Common myeloid progenitor, CD34-positive (primary cell): ENCODE data around the gene NECTIN1.
A peak's percentile ranks its signal among the peaks of the same experiment; 100 is the strongest.

Experiments
- CTCF ChIA-PET: fragments of 350-600 bp; sonication (Branson Sonifier 250); formaldehyde crosslinking; loops from one replicate; lab custom pipeline; 2021; ENCODE audit warnings: antibody characterized with exemption; lab: Charles Lee
- POLR2A ChIA-PET: fragments of 350-600 bp; sonication (Branson Sonifier 250); formaldehyde crosslinking; loops from one replicate; lab custom pipeline; 2021; ENCODE audit warnings: antibody characterized with exemption; lab: Charles Lee
- DNase-seq, 3 donors: peaks; one replicate each; pipeline versions ENCODE4 v3.0.0 to v3.0.0-alpha.2; 2013
- H3K27ac ChIP-seq, 2 experiments: 1 replicate in 1 of 2; 2 replicates in 1 of 2; pipeline ENCODE4 v1.7.0; 2013; ENCODE audit warnings: inconsistent platforms in 2 of 2, low read length in 2 of 2, mild to moderate bottlenecking in 2 of 2, low read depth in 1 of 2, moderate library complexity in 1 of 2; ENCODE audit not compliant: severe bottlenecking in 2 of 2, insufficient read depth in 1 of 2, poor library complexity in 1 of 2
- H3K27me3 ChIP-seq, 5 experiments: replicated peaks in 2 of 5; 1 replicate in 3 of 5; 2 replicates in 2 of 5; pipeline versions ENCODE4 v1.6.1 to v1.7.0; 2013; ENCODE audit warnings: low read length in 4 of 5, mild to moderate bottlenecking in 2 of 5, moderate library complexity in 2 of 5, inconsistent platforms in 1 of 5; ENCODE audit not compliant: insufficient read depth in 5 of 5, control insufficient read depth in 4 of 5
- H3K36me3 ChIP-seq, 4 experiments: 1 replicate in 2 of 4; 2 replicates in 2 of 4; pipeline versions ENCODE4 v1.6.1 to v1.7.0; 2013; ENCODE audit warnings: low read length in 3 of 4, control low read depth in 1 of 4, mild to moderate bottlenecking in 1 of 4; ENCODE audit not compliant: control insufficient read depth in 4 of 4, insufficient read depth in 4 of 4
- H3K4me1 ChIP-seq, 4 experiments: 1 replicate in 3 of 4; 2 replicates in 1 of 4; pipeline versions ENCODE4 v1.6.1 to v1.7.1; 2013; ENCODE audit warnings: low read length in 3 of 4, mild to moderate bottlenecking in 3 of 4, control low read depth in 1 of 4, inconsistent platforms in 1 of 4, moderate library complexity in 1 of 4; ENCODE audit not compliant: control insufficient read depth in 4 of 4, insufficient read depth in 4 of 4; ENCODE audit errors: control extremely low read depth in 1 of 4
- H3K4me3 ChIP-seq, 7 experiments: 1 replicate in 4 of 7; 2 replicates in 3 of 7; pipeline versions ENCODE4 v1.5.1 to v1.7.0; 2013; ENCODE audit warnings: mild to moderate bottlenecking in 7 of 7, low read length in 6 of 7, moderate library complexity in 6 of 7, inconsistent platforms in 2 of 7, low read depth in 2 of 7, control low read depth in 1 of 7; ENCODE audit not compliant: insufficient read depth in 4 of 7, control insufficient read depth in 1 of 7; ENCODE audit errors: extremely low read depth in 1 of 7
- H3K9me3 ChIP-seq, 5 experiments: 1 replicate in 4 of 5; 2 replicates in 1 of 5; pipeline versions ENCODE4 v1.6.1 to v1.7.1; 2013; ENCODE audit warnings: low read length in 4 of 5, mild to moderate bottlenecking in 2 of 5, inconsistent platforms in 1 of 5, low read depth in 1 of 5, moderate library complexity in 1 of 5; ENCODE audit not compliant: control insufficient read depth in 4 of 5, insufficient read depth in 2 of 5; ENCODE audit errors: control extremely low read depth in 1 of 5
- WGBS: methylation state at CpG from one replicate; pipeline ENCODE4 v1.1.5; 2013; ENCODE audit not compliant: insufficient coverage; 5-methylcytosine and 5-hydroxymethylcytosine counted together

NECTIN1 gene

GRCh38 chr11:119747868-119748660 is 19.1 kb upstream of the NECTIN1 start:
- H3K9me3 ChIP-seq = no peaks in the 10 kb centered on the region
- 84% methylated on average over 12 of the region's 15 CpGs for WGBS
- H3K36me3 ChIP-seq = no peaks in the 10 kb centered on the region
- ChIA-PET CTCF (interaction anchor here (0.6 to 2.3 kb wide), 3 partner anchors 10 to 74 kb away, joined by 3 to 8 read pairs (median 3); partner anchors contain the start of gene NECTIN1), POLR2A (no interaction called here)
- DNase-seq = no peak
- peaks cover 0 to 37% (median 11%) of the 10 kb centered on the region in 5 experiments for H3K27me3 ChIP-seq
- H3K4me1 ChIP-seq = peaks cover 0 to 16% (median 6%) of the 10 kb centered on the region in 4 experiments
- H3K4me3 ChIP-seq = no peak overlapping the region
- no peak overlapping the region for H3K27ac ChIP-seq

DNA sequence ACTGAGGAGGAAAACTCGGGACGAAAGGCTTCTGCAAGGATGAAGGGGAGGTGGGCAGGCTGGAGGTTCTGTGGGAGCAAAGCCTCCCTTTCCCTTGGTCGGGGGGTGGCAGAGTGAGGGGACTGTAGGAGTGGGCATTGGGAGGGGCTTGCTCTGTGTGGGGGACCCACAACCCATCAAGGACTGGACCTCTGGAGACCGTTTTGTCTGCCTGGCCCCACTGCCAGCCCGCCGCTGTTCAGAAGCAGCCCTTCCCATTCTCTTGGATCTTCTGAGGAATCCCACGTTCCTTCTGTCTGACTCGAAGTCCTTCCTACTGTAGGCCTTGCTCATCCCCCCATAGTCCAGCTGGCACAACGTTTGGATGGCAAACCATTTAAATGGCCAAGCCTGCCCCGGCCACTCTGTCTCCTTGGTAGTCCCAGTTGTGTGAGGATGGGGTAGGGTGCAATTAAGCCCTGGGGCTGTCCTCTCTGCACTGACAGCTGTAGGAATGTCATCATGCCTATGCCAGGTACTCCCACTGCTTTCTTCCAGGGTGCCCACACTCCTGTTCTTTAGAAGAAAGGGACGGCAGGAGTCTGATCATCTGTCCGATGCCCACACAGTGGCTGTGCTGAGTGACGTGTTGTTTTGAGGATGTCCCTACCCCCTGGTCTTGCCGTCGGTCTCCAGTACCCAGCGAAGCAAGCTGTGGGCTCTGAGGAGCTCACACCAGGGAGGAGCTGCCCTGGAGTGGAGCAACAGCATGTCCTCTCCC is 17.0 kb upstream of the NECTIN1 start:
- WGBS = 94% methylated on average over 14 of the region's 16 CpGs
- no peaks in the 10 kb centered on the region for H3K36me3 ChIP-seq
- H3K4me3 ChIP-seq = no peak overlapping the region
- ChIA-PET CTCF (interaction anchor here (0.9 to 1.1 kb wide), 2 partner anchors 12 to 72 kb away, joined by 3 read pairs; no protein-coding TSS in a partner anchor), POLR2A (interaction anchor here (1.2 kb wide), 1 partner anchor 11 kb away, joined by 3 read pairs; no protein-coding TSS in a partner anchor)
- H3K27me3 ChIP-seq = peaks cover 0 to 41% (median 14%) of the 10 kb centered on the region in 5 experiments
- H3K9me3 ChIP-seq = no peaks in the 10 kb centered on the region
- H3K4me1 ChIP-seq = peaks cover 0 to 22% (median 8%) of the 10 kb centered on the region in 4 experiments
- H3K27ac ChIP-seq = no peak overlapping the region
- no peak for DNase-seq

GRCh38 chr11:119745112-119745511 is 16.1 kb upstream of the NECTIN1 start:
- H3K36me3 ChIP-seq = no peaks in the 10 kb centered on the region
- CTCF ChIA-PET = no interaction called here

GRCh38 chr11:119744577-119744976 is 15.6 kb upstream of the NECTIN1 start:
- peaks cover 0 to 22% (median 8%) of the 10 kb centered on the region in 4 experiments for H3K4me1 ChIP-seq
- no peak for DNase-seq
- CTCF ChIA-PET = interaction anchor here (1.0 kb wide), 1 partner anchor 40 kb away, joined by 4 read pairs; no protein-coding TSS in a partner anchor
- H3K9me3 ChIP-seq = no peaks in the 10 kb centered on the region
- peaks cover 0 to 34% (median 19%) of the 10 kb centered on the region in 5 experiments for H3K27me3 ChIP-seq
- POLR2A ChIA-PET = interaction anchor here (0.8 kb wide), 1 partner anchor 11 kb away, joined by 3 read pairs; no protein-coding TSS in a partner anchor
- WGBS = 100% methylated on average over 1 of the region's 2 CpGs
- H3K27ac ChIP-seq = no peak overlapping the region
- no peaks in the 10 kb centered on the region for H3K36me3 ChIP-seq
- H3K4me3 ChIP-seq = no peak overlapping the region

More at GRCh38 chr11:119745112-119745511, 16.1 kb upstream of the NECTIN1 start:
- no peak for DNase-seq
- POLR2A ChIA-PET = no interaction called here
- peaks cover 0 to 39% (median 16%) of the 10 kb centered on the region in 5 experiments for H3K27me3 ChIP-seq
- H3K4me1 ChIP-seq = peaks cover 0 to 22% (median 8%) of the 10 kb centered on the region in 4 experiments
- no peak overlapping the region for H3K27ac ChIP-seq
- H3K9me3 ChIP-seq = no peaks in the 10 kb centered on the region
- no peak overlapping the region for H3K4me3 ChIP-seq
- WGBS = 84% methylated on average over 3 of the region's 5 CpGs

- WGBS = 84% methylated on average over 3 of the region's 8 CpGs
- peak overlapping the region in 3 of 7 experiments; percentile 33 to 66 (median 52) for H3K4me3 ChIP-seq
- H3K9me3 ChIP-seq = no peaks in the 10 kb centered on the region
- H3K27me3 ChIP-seq = peaks cover 0 to 31% (median 17%) of the 10 kb centered on the region in 5 experiments
- peaks cover 0 to 18% (median 8%) of the 10 kb centered on the region in 4 experiments for H3K4me1 ChIP-seq
- peak in 2 of 3 donors; percentile 33 to 61 for DNase-seq
- no peak overlapping the region for H3K27ac ChIP-seq
- CTCF ChIA-PET = interaction anchor here (0.7 to 1.5 kb wide), 4 partner anchors 14 to 79 kb away, joined by 3 to 5 read pairs (median 4); partner anchors contain the start of gene NECTIN1
- POLR2A ChIA-PET = interaction anchor here (1.1 kb wide), 1 partner anchor 14 kb away, joined by 4 read pairs; the partner anchor contains the start of gene NECTIN1
- H3K36me3 ChIP-seq = no peaks in the 10 kb centered on the region
Measured at GRCh38 chr11:119743006-119743405, 14.0 kb upstream of the NECTIN1 start.

- Histone ChIP-seq H3K27ac (no peak overlapping the region), H3K4me3 (peak overlapping the region in 4 of 7 experiments; percentile 23 to 66 (median 42)), H3K36me3 (no peaks in the 10 kb centered on the region), H3K4me1 (peaks cover 0 to 18% (median 8%) of the 10 kb centered on the region in 4 experiments), H3K9me3 (no peaks in the 10 kb centered on the region), H3K27me3 (peaks cover 0 to 31% (median 17%) of the 10 kb centered on the region in 5 experiments)
- ChIA-PET CTCF (interaction anchor here (0.7 to 1.5 kb wide), 4 partner anchors 13 to 78 kb away, joined by 3 to 5 read pairs (median 4); partner anchors contain the start of gene NECTIN1), POLR2A (interaction anchor here (1.1 kb wide), 1 partner anchor 13 kb away, joined by 4 read pairs; the partner anchor contains the start of gene NECTIN1)
- WGBS = 1% methylated on average over 18 of the region's 38 CpGs
- peak; percentile 68 to 87 (median 78) for DNase-seq
Measured at GRCh38 chr11:119742263-119742861, 13.4 kb upstream of the NECTIN1 start.
